HepG2 (cell line): Measurements from ENCODE around the gene IL32. TPM values are rescaled to one million over a fixed set of nuclear protein-coding genes. Genes with fewer than 3 reads are reported as not detected.

Experiments
- ETV5 ChIP-seq: IDR thresholded peaks from 2 replicates; pipeline ENCODE4 v1.6.1; 2018; ENCODE audit warnings: missing biosample characterization, missing genetic modification reagents, inconsistent platforms, borderline replicate concordance
- FOSL2 ChIP-seq: sonication (generic); formaldehyde crosslinking; IDR thresholded peaks from 2 replicates; pipeline ENCODE4 v1.4.0; 2020; ENCODE audit warnings: missing genetic modification reagents
- FOXK1 ChIP-seq: sonication (generic); formaldehyde crosslinking; IDR thresholded peaks from 2 replicates; pipeline ENCODE4 v1.4.0; 2020; ENCODE audit warnings: low read depth, missing genetic modification reagents, borderline replicate concordance
- HES4 ChIP-seq: sonication (generic); formaldehyde crosslinking; IDR thresholded peaks from 2 replicates; pipeline ENCODE4 v1.9.0; 2021; ENCODE audit warnings: mild to moderate bottlenecking, missing genetic modification reagents, borderline replicate concordance
- IRF1 ChIP-seq: sonication (generic); formaldehyde crosslinking; IDR thresholded peaks from 2 replicates; pipeline ENCODE4 v1.4.0; 2020; ENCODE audit warnings: low read depth, mild to moderate bottlenecking, missing genetic modification reagents
- KMT2A ChIP-seq: sonication (generic); formaldehyde crosslinking; IDR thresholded peaks from 2 replicates; pipeline ENCODE4 v1.4.0; 2020; ENCODE audit warnings: missing genetic modification reagents
- NFE2L2 ChIP-seq: fragments of 150-350 bp; IDR thresholded peaks from 2 replicates; pipeline ENCODE4 v1.6.1; 2014; ENCODE audit warnings: low read length
- NONO ChIP-seq, 2 experiments: fragments of 450-650 bp in 1 of 2; sonication (generic) in 1 of 2; formaldehyde crosslinking in 1 of 2; IDR thresholded peaks in 1 of 2; conservative IDR thresholded peaks in 1 of 2; 2 replicates each; pipeline versions ENCODE4 v1.6.1 to v1.8.0; 2017 to 2022; ENCODE audit warnings: mild to moderate bottlenecking in 1 of 2, missing genetic modification reagents in 1 of 2, moderate library complexity in 1 of 2
- PHF20 ChIP-seq: sonication (generic); formaldehyde crosslinking; IDR thresholded peaks from 2 replicates; pipeline ENCODE4 v1.5.0; 2020; ENCODE audit warnings: mild to moderate bottlenecking, missing genetic modification reagents
- PHF5A ChIP-seq: IDR thresholded peaks from one replicate; pipeline ENCODE4 v1.6.1; 2018; ENCODE audit warnings: low read depth, missing genetic modification reagents; ENCODE audit not compliant: unreplicated experiment
- SAP130 ChIP-seq: IDR thresholded peaks from 2 replicates; pipeline ENCODE4 v1.6.1; 2016; ENCODE audit warnings: low read depth
- SNAPC2 ChIP-seq: sonication (generic); formaldehyde crosslinking; IDR thresholded peaks from 2 replicates; pipeline ENCODE4 v1.8.1; 2022; ENCODE audit warnings: mild to moderate bottlenecking, missing genetic modification reagents
- TEF ChIP-seq: sonication (generic); formaldehyde crosslinking; IDR thresholded peaks from 2 replicates; pipeline ENCODE4 v1.5.0; 2020; ENCODE audit warnings: missing genetic modification reagents
- TGIF2 ChIP-seq: IDR thresholded peaks from 2 replicates; pipeline ENCODE4 v1.6.1; 2016; ENCODE audit warnings: control low read depth, missing compliant biosample characterization
- U2AF1 ChIP-seq: fragments of 200-400 bp; formaldehyde crosslinking; optimal IDR thresholded peaks from 2 replicates; pipeline ENCODE3; 2017; ENCODE audit warnings: mild to moderate bottlenecking, low read depth, low read length
- ZNF501 ChIP-seq: sonication (generic); formaldehyde crosslinking; IDR thresholded peaks from 2 replicates; pipeline ENCODE4 v1.5.1; 2020; ENCODE audit warnings: mild to moderate bottlenecking, moderate library complexity, missing genetic modification reagents
- ZNF605 ChIP-seq: sonication (generic); formaldehyde crosslinking; IDR thresholded peaks from 2 replicates; pipeline ENCODE4 v1.8.0; 2022; ENCODE audit warnings: mild to moderate bottlenecking, missing genetic modification reagents
- ZNF784 ChIP-seq: sonication (generic); formaldehyde crosslinking; IDR thresholded peaks from 2 replicates; pipeline ENCODE4 v1.5.1; 2020; ENCODE audit warnings: missing genetic modification reagents, mild to moderate bottlenecking, borderline replicate concordance
- ZSCAN29 ChIP-seq: sonication (generic); formaldehyde crosslinking; conservative IDR thresholded peaks from 2 replicates; pipeline ENCODE4 v1.4.0; 2020; ENCODE audit warnings: mild to moderate bottlenecking, missing genetic modification reagents
- polyA plus RNA-seq, 8 experiments: library from polyadenylated mRNA; depleted of rRNA in 3 of 8; stranded (reverse) in 7 of 8; unstranded in 1 of 8; fragments of >200 nt; fragmentation: Illumina TruSeq in 4 of 8; extraction: Trizol in 4 of 8; gene quantifications; 2 replicates each; pipeline versions ENCODE4 v1.2.1 to v1.2.3, GENCODE V29; 2011 to 2016; ENCODE audit warnings: low read depth in 4 of 8, missing spikeins in 1 of 8, mixed read lengths in 1 of 8; ENCODE audit not compliant: insufficient read depth in 1 of 8
- total RNA-seq, 5 experiments: library from RNA; depleted of rRNA; stranded (reverse); fragments of >200 nt; fragmentation: Illumina TruSeq; extraction: Trizol; gene quantifications; 2 replicates each; pipeline ENCODE4 v1.2.3, GENCODE V29; 2016; ENCODE audit warnings: low read depth in 1 of 5
- TF ChIP-seq, protein P1 (sequence below): sonication (generic); formaldehyde crosslinking; IDR thresholded peaks from 2 replicates; pipeline ENCODE4 v1.5.1; 2020; ENCODE audit warnings: mild to moderate bottlenecking, missing genetic modification reagents, borderline replicate concordance
- TF ChIP-seq, protein P2 (sequence below): sonication (generic); formaldehyde crosslinking; IDR thresholded peaks from 2 replicates; pipeline ENCODE4 v1.5.1; 2020; ENCODE audit warnings: mild to moderate bottlenecking, missing genetic modification reagents, moderate library complexity

IL32 gene
- total and polyA plus RNA-seq, 2 of the 13 experiments (the other 11 are each of a cell fraction or from before 2014, with no cell fraction given): 115 to 165 TPM

- TF ChIP-seq, protein P1, sequence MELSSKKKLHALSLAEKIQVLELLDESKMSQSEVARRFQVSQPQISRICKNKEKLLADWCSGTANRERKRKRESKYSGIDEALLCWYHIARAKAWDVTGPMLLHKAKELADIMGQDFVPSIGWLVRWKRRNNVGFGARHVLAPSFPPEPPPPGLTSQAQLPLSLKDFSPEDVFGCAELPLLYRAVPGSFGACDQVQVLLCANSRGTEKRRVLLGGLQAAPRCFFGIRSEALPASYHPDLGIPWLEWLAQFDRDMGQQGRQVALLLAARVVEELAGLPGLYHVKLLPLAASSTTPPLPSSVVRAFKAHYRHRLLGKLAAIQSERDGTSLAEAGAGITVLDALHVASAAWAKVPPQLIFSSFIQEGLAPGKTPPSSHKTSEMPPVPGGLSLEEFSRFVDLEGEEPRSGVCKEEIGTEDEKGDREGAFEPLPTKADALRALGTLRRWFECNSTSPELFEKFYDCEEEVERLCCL (CRISPR knock-in tag): no peak
- TF ChIP-seq U2AF1 (no peak), ZNF784 (peak; percentile 85), ZNF501 (peak; percentile 58; the same call in 1 of the 2 replicates), SAP130 (CRISPR knock-in tag) (peak; percentile 94), FOSL2 (CRISPR knock-in tag) (peak; percentile 86), SNAPC2 (CRISPR knock-in tag) (no peak), ETV5 (peak; percentile 83), ZNF605 (no peak; the same call in 1 of the 2 replicates), KMT2A (CRISPR knock-in tag) (no peak), PHF20 (CRISPR knock-in tag) (no peak; the same call in 1 of the 2 replicates), HES4 (CRISPR knock-in tag) (no peak), NONO (IDR thresholded peaks at IDR 0.05) (no peak), NONO (CRISPR knock-in tag; conservative IDR thresholded peaks at IDR 0.05) (peak; percentile 68), TEF (CRISPR knock-in tag) (no peak), IRF1 (no peak), FOXK1 (CRISPR knock-in tag) (peak; percentile 32; the same call in 1 of the 2 replicates), PHF5A (CRISPR knock-in tag) (no peak), TGIF2 (CRISPR knock-in tag) (no peak), NFE2L2 (no peak), ZSCAN29 (CRISPR knock-in tag) (no peak)
- TF ChIP-seq, protein P2, sequence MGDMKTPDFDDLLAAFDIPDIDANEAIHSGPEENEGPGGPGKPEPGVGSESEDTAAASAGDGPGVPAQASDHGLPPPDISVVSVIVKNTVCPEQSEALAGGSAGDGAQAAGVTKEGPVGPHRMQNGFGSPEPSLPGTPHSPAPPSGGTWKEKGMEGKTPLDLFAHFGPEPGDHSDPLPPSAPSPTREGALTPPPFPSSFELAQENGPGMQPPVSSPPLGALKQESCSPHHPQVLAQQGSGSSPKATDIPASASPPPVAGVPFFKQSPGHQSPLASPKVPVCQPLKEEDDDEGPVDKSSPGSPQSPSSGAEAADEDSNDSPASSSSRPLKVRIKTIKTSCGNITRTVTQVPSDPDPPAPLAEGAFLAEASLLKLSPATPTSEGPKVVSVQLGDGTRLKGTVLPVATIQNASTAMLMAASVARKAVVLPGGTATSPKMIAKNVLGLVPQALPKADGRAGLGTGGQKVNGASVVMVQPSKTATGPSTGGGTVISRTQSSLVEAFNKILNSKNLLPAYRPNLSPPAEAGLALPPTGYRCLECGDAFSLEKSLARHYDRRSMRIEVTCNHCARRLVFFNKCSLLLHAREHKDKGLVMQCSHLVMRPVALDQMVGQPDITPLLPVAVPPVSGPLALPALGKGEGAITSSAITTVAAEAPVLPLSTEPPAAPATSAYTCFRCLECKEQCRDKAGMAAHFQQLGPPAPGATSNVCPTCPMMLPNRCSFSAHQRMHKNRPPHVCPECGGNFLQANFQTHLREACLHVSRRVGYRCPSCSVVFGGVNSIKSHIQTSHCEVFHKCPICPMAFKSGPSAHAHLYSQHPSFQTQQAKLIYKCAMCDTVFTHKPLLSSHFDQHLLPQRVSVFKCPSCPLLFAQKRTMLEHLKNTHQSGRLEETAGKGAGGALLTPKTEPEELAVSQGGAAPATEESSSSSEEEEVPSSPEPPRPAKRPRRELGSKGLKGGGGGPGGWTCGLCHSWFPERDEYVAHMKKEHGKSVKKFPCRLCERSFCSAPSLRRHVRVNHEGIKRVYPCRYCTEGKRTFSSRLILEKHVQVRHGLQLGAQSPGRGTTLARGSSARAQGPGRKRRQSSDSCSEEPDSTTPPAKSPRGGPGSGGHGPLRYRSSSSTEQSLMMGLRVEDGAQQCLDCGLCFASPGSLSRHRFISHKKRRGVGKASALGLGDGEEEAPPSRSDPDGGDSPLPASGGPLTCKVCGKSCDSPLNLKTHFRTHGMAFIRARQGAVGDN (CRISPR knock-in tag): peak; percentile 98
These were observed at the start of gene IL32 (continued) for GRCh38 chr16:3065069-3065741.
